Stimulated activated CD8-positive, alpha-beta memory T cell treated with anti-CD3 and anti-CD28 coated beads, Interleukin-15, amount 100 ng/mL, for 48 hours (primary cell): ENCODE measurements around the gene CHRNA1.

Experiments used
- DNase-seq, 2 donors: peaks; one replicate each; pipeline ENCODE4 v3.0.0-alpha.2; 2020; ENCODE audit warnings: low read depth in 2 of 2

The CHRNA1 gene

DNA sequence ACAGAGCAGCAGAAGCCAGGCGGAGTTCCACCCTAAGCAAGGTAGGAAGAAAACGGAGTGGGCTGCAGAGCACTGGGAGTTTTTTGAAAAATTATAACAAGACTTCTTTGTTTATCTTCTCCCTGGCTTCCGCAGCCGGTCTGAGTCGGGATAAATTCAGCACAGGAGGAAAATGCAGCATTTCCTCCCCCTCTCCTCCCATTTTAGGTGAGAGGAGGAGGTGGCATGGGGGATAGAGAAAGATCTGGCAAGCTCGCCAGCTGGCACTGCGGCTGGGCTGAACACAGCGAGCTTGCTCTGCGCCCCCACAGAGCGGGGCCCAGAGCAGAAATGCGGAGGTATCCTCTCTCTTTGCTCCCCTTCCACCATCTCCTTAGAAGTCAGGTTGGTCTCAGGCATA is 17.7 kb upstream of the CHRNA1 start:
- DNase-seq = no peak

DNA sequence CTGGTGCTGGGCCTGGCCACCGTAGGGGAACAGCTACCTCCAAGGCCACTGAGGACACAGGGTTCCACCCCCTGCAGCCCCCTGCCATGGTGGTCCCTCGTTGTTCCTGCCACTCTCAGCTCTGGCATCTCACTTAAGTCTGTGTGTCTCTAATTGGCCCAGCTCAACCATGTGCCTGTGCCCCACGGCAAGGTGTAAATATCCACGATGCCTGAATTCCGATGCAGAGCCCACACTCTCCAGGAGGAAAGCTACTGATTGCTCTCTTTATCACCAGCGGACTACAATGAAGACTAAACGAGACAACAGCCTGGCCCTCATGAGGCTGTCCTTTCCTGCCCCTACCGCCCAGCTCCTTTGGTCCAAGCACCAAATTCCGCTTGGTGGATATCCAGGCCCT is 17.0 kb upstream of the CHRNA1 start:
- no peak for DNase-seq

GRCh38 chr2:174780856-174781255 is 16.6 kb upstream of the CHRNA1 start:
- DNase-seq = no peak

DNA sequence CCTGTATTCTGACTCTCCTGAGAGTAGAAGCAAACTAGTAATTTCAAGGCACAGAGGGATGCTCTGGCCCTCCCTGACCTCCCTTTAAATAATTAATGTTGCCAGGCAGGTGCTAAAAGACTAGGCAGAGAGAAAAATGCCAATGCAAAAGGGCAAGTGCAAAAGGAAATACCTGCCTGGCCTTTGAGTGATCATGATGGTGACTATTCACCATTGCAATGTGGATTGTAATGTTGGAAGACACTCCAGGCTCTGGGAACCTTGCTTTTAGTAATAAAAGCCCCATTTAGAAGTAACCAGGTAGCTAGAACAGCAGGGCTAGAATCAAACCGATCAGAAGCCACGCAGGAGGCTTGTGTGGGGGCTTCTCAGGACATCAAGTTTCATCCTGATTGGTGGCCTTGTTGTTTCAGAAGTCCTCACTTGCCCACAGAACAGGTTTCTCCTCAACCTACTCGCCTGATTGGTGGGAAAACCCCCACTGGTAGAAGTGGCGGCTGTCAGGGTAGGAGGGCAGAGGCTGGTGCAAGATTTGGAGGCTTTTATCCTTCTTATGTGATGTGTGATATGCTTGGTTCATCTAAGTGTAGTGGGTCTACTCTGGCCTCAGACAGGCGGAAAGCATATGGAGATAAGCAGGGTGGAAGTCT is 16.0 kb upstream of the CHRNA1 start:
- DNase-seq = peak in 1 of 2 donors; percentile 23

GRCh38 chr2:174779361-174779928 is 15.2 kb upstream of the CHRNA1 start:
- DNase-seq = no peak

DNA sequence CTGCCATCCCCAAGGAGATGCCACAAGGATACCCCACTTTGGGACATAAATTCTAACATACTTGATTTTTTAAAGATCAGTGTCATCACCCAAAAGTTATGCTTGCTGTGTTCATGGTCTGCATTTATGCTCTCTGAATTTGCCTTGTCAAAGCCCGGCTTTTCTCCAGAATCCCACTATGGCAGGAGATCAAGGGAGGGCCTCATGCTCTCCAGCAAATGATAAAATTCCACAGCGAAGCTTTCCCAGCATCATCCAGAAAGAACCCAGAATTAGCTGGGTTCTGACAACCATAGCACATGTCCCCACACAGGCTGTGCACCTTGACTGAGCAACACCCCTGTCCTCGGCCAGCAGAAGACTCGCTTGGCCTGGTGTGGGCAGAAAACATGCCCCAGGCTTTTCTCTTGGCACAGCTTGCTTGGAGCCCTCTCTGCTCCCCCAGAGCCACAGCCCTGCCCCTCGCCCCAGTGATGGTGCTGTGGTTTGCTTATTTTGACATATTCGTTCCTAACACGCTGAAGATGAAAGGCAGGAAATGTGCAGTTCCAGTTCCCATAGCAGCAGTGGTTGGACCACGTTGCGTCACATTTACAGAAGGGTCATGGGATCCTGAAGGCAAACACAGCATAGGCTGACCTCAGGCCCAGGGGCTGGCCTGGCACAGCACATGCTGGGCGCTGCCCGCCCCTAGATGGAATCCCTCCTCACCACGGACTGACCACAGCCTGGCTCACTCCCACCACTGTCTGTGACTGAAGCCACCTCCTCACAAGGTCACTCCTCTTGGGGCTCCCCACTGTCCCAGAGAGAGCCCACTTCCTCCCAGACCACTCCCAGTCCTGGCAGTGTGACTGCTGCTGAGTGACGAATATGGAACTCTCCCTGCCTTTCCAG is 14.1 kb upstream of the CHRNA1 start:
- DNase-seq = peak; percentile 67 to 74

GRCh38 chr2:174777347-174778084 is 13.2 kb upstream of the CHRNA1 start:
- no peak for DNase-seq

GRCh38 chr2:174776675-174777074 is 12.4 kb upstream of the CHRNA1 start:
- no peak for DNase-seq

GRCh38 chr2:174776223-174776622 is 12.0 kb upstream of the CHRNA1 start:
- no peak for DNase-seq

GRCh38 chr2:174775571-174775980 is 11.3 kb upstream of the CHRNA1 start:
- no peak for DNase-seq

GRCh38 chr2:174774886-174775285 is 10.6 kb upstream of the CHRNA1 start:
- DNase-seq = no peak

DNA sequence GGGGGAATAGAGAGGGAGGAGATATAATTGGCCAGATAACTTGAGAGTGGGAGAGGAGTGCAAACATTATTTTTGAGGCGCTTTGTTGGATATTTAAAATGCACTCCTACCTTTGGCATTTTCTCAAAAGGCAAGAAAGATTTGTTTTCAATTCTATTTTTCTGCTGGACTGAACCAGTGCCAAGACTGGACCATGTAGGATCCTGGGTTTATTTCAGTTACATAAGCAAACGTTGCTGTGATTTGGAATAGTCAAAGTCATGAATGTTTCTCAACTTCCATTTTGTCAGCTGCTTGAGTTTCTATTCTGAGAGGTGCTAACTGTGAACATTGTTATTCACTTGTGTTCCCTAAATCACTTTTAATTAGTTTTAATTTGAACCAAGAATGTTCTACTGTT is 8.9 kb upstream of the CHRNA1 start:
- no peak for DNase-seq

- DNase-seq = no peak
These were observed 8.2 kb upstream of the CHRNA1 start for GRCh38 chr2:174772472-174772801.

GRCh38 chr2:174771631-174772471 is 7.6 kb upstream of the CHRNA1 start:
- peak in 1 of 2 donors; percentile 43 for DNase-seq

DNA sequence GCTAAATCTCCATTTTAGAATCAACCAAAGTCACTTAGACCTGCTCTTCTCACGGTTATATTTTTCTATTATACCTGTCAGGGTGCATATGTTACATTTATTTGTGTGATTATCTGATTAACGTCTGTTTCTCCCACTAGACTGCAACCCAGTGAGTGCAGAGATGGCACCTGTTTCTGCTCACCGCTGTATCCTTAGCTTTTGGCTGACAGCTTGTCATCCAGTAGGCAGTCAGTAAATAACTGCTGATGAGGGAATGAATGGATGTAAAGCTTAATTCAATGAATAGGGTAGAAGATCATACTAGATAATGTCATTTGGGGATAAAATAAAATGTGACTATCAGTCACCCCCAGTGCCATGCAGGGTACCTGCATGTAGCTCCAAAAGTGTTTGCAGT is 6.9 kb upstream of the CHRNA1 start:
- no peak for DNase-seq

GRCh38 chr2:174768557-174768956 is 4.3 kb upstream of the CHRNA1 start:
- no peak for DNase-seq

- no peak for DNase-seq
These were observed 2.0 kb upstream of the CHRNA1 start for GRCh38 chr2:174766271-174766670.

DNA sequence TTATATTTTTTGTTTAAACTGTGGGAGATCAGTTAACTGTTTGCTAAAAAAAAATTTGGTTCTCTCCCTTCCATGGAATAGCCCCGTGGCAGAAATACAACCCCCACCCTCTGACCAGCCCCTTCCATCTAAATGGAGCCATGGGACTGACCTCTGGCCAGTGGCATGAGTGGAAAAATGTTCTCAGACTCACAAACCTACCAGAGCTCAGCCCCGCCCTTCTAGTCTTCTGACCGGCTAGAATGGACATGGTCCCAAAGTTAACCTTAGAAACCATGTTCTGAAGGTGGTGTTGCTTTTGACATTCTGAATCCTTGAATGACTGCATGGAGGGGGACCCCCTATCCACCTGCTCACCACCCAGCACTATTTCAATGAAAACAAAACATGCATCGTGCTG is 1.3 kb upstream of the CHRNA1 start:
- no peak for DNase-seq

GRCh38 chr2:174763780-174764179 is 492 bp downstream of the CHRNA1 start:
- DNase-seq = no peak

GRCh38 chr2:174762464-174762863 is 1.8 kb downstream of the CHRNA1 start:
- DNase-seq = no peak

DNA sequence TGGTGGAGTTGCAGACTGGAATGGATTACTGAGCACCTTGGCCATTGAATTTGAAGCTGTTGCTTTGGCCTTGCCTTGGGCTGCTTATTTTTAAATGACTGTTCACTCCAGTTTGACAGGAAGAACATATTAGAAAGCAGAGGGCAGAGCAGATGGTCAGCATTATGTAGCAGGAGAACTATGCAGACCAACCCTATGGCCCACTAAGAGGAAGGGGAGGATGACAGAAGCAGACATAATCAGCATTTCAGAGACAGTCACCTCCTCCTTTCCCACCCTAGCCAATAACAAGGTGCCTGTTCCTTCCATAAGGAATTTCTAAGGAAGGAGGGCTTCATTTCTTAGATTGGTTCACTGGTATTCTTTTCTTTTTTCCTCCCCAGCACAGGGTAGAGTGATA is 2.4 kb downstream of the CHRNA1 start:
- DNase-seq = no peak
